Bone marrow (tissue), 2 donors: ENCODE data around the gene LIN54.
"Not testable (repeated sequence)": the region's sequence is repeated elsewhere in the genome, so short reads cannot be mapped to it uniquely, and the experiment has no call there.

ENCODE experiments used
- DNase-seq, 2 donors: peaks; one replicate each; lab custom pipeline; 2025; lab: John Stamatoyannopoulos, UW

Gene LIN54

GRCh38 chr4:83012200-83012686 is 1.6 kb upstream of the LIN54 start:
- peak in 1 of 2 donors; percentile 33 for DNase-seq

- DNase-seq: no peak
These were observed 1.1 kb upstream of the LIN54 start for GRCh38 chr4:83011689-83012199.

- DNase-seq: peak in 1 of 2 donors; percentile 31
These were observed 507 bp downstream of the LIN54 start for GRCh38 chr4:83010111-83010521.

GRCh38 chr4:83009529-83009928 is 1.1 kb downstream of the LIN54 start:
- DNase-seq: no peak

GRCh38 chr4:83003044-83003791 is 7.4 kb downstream of the LIN54 start:
- DNase-seq: not testable (repeated sequence)

- no peak for DNase-seq
These were observed 8.3 kb downstream of the LIN54 start for GRCh38 chr4:83002329-83002728.

- DNase-seq: no peak
These were observed 11.7 kb downstream of the LIN54 start for GRCh38 chr4:82998898-82999297.

- no peak for DNase-seq
These were observed 15.8 kb downstream of the LIN54 start for GRCh38 chr4:82994834-82995233.

GRCh38 chr4:82989575-82990429 is 20.8 kb downstream of the LIN54 start:
- peak in 1 of 2 donors; percentile 28 for DNase-seq

- no peak for DNase-seq
These were observed 22.2 kb downstream of the LIN54 start for GRCh38 chr4:82988323-82988832.

- DNase-seq: not testable (repeated sequence)
These were observed 23.1 kb downstream of the LIN54 start for GRCh38 chr4:82987519-82987918.

- no peak for DNase-seq
These were observed 26.2 kb downstream of the LIN54 start for GRCh38 chr4:82984459-82984858.

- DNase-seq: no peak
These were observed 27.2 kb downstream of the LIN54 start for GRCh38 chr4:82983444-82983843.

- no peak for DNase-seq
These were observed 29.5 kb downstream of the LIN54 start for GRCh38 chr4:82981138-82981537.

GRCh38 chr4:82975792-82976191 is 34.8 kb downstream of the LIN54 start:
- DNase-seq: no peak

- no peak for DNase-seq
These were observed 41.2 kb downstream of the LIN54 start for GRCh38 chr4:82969414-82969813.

GRCh38 chr4:82968972-82969371 is 41.7 kb downstream of the LIN54 start:
- DNase-seq: no peak

- no peak for DNase-seq
These were observed 44.9 kb downstream of the LIN54 start for GRCh38 chr4:82965763-82966162.

- no peak for DNase-seq
These were observed 53.6 kb downstream of the LIN54 start for GRCh38 chr4:82957045-82957444.

- DNase-seq: no peak
These were observed 56.4 kb downstream of the LIN54 start for GRCh38 chr4:82954212-82954611.

GRCh38 chr4:82951196-82951595 is 59.4 kb downstream of the LIN54 start:
- no peak for DNase-seq

GRCh38 chr4:82948647-82949204 is 61.9 kb downstream of the LIN54 start:
- DNase-seq: no peak
